Measurements from ENCODE around the gene MTHFD1.

DNA sequence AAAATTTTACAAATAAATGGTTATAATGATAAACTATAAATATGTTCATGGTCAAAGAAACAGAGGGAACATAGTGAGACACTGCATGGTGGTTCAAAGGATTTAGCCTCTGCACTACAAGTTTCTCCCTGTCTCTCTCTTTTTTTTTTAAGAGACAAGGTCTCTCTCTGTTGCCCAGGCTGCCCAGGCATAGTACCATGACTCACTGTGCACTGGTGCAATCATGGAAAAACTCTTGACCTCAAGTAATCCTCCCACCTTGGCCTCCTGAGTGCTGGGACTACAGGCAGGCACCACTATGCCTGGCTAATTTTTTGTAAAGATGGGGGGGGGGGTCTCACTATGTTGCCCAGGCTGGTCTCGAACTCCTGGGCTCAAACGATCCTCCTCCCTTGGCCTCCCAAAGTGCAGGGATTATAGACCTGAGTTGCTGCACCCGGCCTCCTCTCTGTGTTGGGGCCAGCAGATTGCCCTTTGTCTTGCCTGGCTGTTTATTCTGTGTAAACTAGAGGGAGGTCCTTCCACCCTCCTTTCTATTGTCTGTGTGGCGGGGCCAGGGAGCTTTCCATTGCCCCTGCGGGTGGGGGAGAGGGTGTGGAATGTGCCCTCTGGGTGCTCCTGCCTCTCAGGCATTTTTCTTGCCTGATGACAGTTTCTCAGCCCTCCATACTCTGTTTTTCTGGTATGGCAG is 22.1 kb downstream of the MTHFD1 start:
- TF ChIP-seq, protein P1, sequence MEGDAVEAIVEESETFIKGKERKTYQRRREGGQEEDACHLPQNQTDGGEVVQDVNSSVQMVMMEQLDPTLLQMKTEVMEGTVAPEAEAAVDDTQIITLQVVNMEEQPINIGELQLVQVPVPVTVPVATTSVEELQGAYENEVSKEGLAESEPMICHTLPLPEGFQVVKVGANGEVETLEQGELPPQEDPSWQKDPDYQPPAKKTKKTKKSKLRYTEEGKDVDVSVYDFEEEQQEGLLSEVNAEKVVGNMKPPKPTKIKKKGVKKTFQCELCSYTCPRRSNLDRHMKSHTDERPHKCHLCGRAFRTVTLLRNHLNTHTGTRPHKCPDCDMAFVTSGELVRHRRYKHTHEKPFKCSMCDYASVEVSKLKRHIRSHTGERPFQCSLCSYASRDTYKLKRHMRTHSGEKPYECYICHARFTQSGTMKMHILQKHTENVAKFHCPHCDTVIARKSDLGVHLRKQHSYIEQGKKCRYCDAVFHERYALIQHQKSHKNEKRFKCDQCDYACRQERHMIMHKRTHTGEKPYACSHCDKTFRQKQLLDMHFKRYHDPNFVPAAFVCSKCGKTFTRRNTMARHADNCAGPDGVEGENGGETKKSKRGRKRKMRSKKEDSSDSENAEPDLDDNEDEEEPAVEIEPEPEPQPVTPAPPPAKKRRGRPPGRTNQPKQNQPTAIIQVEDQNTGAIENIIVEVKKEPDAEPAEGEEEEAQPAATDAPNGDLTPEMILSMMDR (IDR thresholded peaks at IDR 0.05): no peak
- TF ChIP-seq POLR2A (IDR thresholded peaks at IDR 0.05): no peak
